DND-41 (cell line): ENCODE results near the gene HES6.

Source experiments
- ATAC-seq: fragments of 200-7000 bp; cut with Tn5 transposase; 3 replicates; pipeline ENCODE4 v1.9.1; 2021; ENCODE audit warnings: low read depth; ENCODE audit not compliant: insufficient read depth
- DNase-seq: peaks from one replicate; pipeline ENCODE4 v3.0.0-alpha.2; 2020
- H2AFZ ChIP-seq: 2 replicates; pipeline ENCODE4 v1.6.0; 2012; ENCODE audit warnings: low read depth, low read length
- H3K27ac ChIP-seq: 2 replicates; pipeline ENCODE4 v1.5.1; 2012; ENCODE audit warnings: low read length, inconsistent platforms
- H3K27me3 ChIP-seq: fragments of 200-600 bp; sonication (generic); 2 replicates; pipeline ENCODE4 v1.6.0; 2012; ENCODE audit warnings: low read length, mild to moderate bottlenecking, inconsistent platforms; ENCODE audit not compliant: insufficient read depth, poor library complexity
- H3K36me3 ChIP-seq: 2 replicates; pipeline ENCODE4 v1.5.1; 2012; ENCODE audit warnings: low read length, inconsistent platforms; ENCODE audit not compliant: insufficient read depth
- H3K4me1 ChIP-seq: 2 replicates; pipeline ENCODE4 v1.5.1; 2012; ENCODE audit warnings: mild to moderate bottlenecking, low read length; ENCODE audit not compliant: insufficient read depth
- H3K4me2 ChIP-seq: 2 replicates; pipeline ENCODE4 v1.6.0; 2012; ENCODE audit warnings: mild to moderate bottlenecking, moderate library complexity, low read length, inconsistent platforms; ENCODE audit not compliant: insufficient read depth
- H3K4me3 ChIP-seq, 2 experiments: fragments of 200-600 bp in 1 of 2; shearing (Covaris generic) in 1 of 2; 2 replicates each; pipeline ENCODE4 v1.5.1; 2012 to 2016; ENCODE audit warnings: inconsistent platforms in 2 of 2, low read length in 2 of 2, mild to moderate bottlenecking in 2 of 2, low read depth in 1 of 2, moderate library complexity in 1 of 2
- H3K79me2 ChIP-seq: 2 replicates; pipeline ENCODE4 v1.6.0; 2012; ENCODE audit warnings: low read length, inconsistent platforms; ENCODE audit not compliant: insufficient read depth
- H3K9ac ChIP-seq: 2 replicates; pipeline ENCODE4 v1.6.0; 2012; ENCODE audit warnings: low read depth, mild to moderate bottlenecking, inconsistent platforms, low read length, moderate library complexity
- H3K9me3 ChIP-seq: 2 replicates; pipeline ENCODE4 v1.5.1; 2012; ENCODE audit warnings: low read length, moderate library complexity, mild to moderate bottlenecking, inconsistent platforms; ENCODE audit not compliant: insufficient read depth, severe bottlenecking
- H4K20me1 ChIP-seq: 2 replicates; pipeline ENCODE4 v1.6.0; 2012; ENCODE audit warnings: low read length; ENCODE audit not compliant: insufficient read depth
- EZH2 ChIP-seq: IDR thresholded peaks from 3 replicates; pipeline ENCODE4 v1.6.1; 2012; ENCODE audit warnings: borderline replicate concordance, low read depth, mild to moderate bottlenecking, moderate library complexity, low read length, inconsistent platforms; ENCODE audit not compliant: severe bottlenecking
- TF ChIP-seq, protein P1 (sequence below): IDR thresholded peaks from 2 replicates; pipeline ENCODE4 v1.5.1; 2012; ENCODE audit warnings: borderline replicate concordance, low read length, moderate library complexity, mild to moderate bottlenecking; ENCODE audit not compliant: poor library complexity, severe bottlenecking; ENCODE audit errors: extremely low read depth

HES6 gene

DNA sequence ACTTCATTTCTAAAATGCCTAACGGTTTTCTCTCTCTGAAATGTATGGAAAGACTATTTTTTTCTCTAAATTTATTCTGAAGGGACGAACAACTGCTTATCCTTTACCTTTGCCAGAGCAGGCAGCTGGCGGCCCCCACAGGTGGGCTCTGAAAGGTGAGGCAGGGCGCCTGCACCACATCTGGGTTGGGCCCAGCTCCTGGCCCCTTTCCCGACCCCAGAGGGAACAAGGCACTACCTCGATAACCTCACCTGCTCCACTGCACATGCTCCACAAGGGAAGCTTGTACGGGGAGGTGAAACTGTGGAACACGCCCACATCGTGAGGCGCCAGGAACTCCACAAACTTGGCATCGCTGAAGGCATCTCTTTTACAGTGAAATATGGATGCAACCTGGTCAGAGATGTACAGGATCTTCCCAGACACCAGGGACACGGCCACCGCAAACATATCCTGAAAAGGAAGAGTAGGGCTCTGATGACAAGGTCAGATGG is 31.3 kb upstream of the HES6 start:
- Histone ChIP-seq H3K4me1 (no peaks in the 10 kb centered on the region), H3K9me3 (no peaks in the 10 kb centered on the region), H3K4me3 (no peak overlapping the region), H2AFZ (no peak overlapping the region), H3K9ac (no peak overlapping the region), H3K27ac (no peak overlapping the region), H3K36me3 (peaks cover 79% of the 10 kb centered on the region), H3K4me2 (no peak overlapping the region), H3K27me3 (no peaks in the 10 kb centered on the region), H3K79me2 (no peaks in the 10 kb centered on the region), H4K20me1 (0 out of 2 replicates have a peak, but pooled peaks cover 3% of the 10 kb centered on the region)
- TF ChIP-seq, protein P1, sequence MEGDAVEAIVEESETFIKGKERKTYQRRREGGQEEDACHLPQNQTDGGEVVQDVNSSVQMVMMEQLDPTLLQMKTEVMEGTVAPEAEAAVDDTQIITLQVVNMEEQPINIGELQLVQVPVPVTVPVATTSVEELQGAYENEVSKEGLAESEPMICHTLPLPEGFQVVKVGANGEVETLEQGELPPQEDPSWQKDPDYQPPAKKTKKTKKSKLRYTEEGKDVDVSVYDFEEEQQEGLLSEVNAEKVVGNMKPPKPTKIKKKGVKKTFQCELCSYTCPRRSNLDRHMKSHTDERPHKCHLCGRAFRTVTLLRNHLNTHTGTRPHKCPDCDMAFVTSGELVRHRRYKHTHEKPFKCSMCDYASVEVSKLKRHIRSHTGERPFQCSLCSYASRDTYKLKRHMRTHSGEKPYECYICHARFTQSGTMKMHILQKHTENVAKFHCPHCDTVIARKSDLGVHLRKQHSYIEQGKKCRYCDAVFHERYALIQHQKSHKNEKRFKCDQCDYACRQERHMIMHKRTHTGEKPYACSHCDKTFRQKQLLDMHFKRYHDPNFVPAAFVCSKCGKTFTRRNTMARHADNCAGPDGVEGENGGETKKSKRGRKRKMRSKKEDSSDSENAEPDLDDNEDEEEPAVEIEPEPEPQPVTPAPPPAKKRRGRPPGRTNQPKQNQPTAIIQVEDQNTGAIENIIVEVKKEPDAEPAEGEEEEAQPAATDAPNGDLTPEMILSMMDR: no peak
- TF ChIP-seq EZH2: no peak
- ATAC-seq: no peak
- no peak for DNase-seq

DNA sequence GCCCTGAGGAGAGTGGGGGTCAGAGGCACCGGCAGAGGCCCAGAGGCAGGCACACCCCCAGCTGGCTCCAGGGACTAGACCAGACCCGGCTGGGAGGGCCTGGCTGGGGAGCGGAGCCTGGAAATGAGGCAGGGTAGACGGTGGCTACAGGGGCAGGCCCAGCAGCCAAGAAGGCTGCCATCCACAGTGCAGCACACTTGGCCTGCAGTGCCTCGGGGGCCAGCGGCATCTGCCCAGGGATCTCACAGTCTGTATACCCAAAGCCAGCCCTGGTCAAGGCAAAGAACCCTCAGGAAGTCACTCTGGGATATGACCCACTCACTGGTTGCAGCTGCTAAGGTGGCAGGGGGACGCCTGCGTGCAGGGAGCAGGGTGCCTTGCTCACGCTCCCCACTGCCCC is 30.8 kb upstream of the HES6 start:
- ATAC-seq: no peak
- Histone ChIP-seq H2AFZ (no peak overlapping the region), H3K27ac (no peak overlapping the region), H3K79me2 (no peaks in the 10 kb centered on the region), H3K9me3 (no peaks in the 10 kb centered on the region), H3K4me2 (no peak overlapping the region), H3K4me3 (no peak overlapping the region), H4K20me1 (0 out of 2 replicates have a peak, but pooled peaks cover 3% of the 10 kb centered on the region), H3K27me3 (no peaks in the 10 kb centered on the region), H3K9ac (no peak overlapping the region), H3K4me1 (no peaks in the 10 kb centered on the region), H3K36me3 (peaks cover 75% of the 10 kb centered on the region)
- TF ChIP-seq EZH2: no peak
- TF ChIP-seq, protein P1: no peak
- no peak for DNase-seq

DNA sequence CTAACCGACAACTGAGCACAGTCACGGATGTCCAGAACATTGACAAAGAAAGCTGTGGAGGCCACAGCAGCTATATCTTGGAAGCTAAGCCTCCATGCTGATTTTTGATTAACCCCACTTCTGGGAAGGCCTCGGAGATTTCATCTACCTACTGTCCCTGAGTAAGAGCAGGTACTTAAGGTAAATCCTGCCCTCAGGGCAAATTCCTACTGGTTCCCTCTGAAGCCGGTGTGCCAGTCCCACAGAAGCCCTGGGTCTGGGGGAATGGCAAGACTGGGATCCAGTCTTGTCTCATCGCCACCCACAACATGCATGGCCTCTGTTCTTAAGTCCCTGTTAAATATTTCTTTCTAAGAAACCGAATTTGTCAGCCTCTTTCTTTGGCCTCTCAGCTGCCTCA is 29.9 kb upstream of the HES6 start:
- peaks cover 75% of the 10 kb centered on the region for H3K36me3 ChIP-seq

More for the DNA sequence above, 29.9 kb upstream of the HES6 start:
- DNase-seq (no peak), ATAC-seq (no peak)
- Histone ChIP-seq H3K9me3 (no peaks in the 10 kb centered on the region), H3K27ac (no peak overlapping the region), H3K4me2 (no peak overlapping the region), H3K9ac (no peak overlapping the region), H3K4me1 (no peaks in the 10 kb centered on the region), H3K79me2 (no peaks in the 10 kb centered on the region), H4K20me1 (0 out of 2 replicates have a peak, but pooled peaks cover 3% of the 10 kb centered on the region), H3K4me3 (no peak overlapping the region), H2AFZ (no peak overlapping the region), H3K27me3 (no peaks in the 10 kb centered on the region)
- TF ChIP-seq EZH2: no peak
- TF ChIP-seq, protein P1: no peak
